ENCODE measurements around the gene TNK1. TPM values are rescaled to one million over a fixed set of nuclear protein-coding genes. Genes with fewer than 3 reads are reported as not detected.

Gene TNK1
- polyA plus RNA-seq, 2 donors = 6.1 to 9.3 TPM

DNA sequence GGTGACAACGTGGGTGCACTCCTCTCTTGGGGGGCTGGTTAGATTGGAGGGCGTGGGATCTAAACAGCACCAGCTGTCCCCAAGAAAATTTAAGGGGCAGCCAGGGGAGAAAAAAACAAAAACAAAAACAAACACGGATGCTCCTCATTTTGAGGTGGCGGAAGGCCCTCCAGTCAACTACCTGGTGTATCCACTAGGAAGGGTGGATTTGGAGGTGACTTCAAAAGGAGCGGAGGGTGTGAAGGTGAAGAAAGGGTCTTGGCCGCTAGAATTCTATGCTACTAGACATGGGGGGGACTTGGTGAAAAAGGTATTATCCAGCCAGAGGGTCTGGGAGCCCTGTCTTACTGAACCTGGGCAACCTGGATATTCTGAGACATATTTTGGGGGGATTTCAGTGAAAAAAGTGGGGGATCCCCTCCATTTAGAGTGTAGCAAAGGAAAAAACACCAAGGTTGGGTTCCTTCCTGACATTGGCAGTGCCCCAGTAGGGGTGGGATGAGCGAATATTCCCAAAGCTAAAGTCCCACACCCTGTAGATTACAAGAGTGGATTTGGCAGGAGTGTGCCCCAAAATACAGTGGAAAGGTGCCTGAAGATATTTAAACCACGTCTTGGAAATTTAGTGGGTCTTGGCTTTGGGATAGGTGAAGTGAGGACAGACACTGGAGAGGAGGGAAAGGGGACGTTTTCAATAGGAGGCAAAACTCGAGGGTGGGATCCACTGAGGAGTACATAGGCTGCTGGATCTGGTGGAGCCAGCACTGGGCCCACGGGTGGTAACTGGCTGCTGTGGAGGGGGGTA is 58.0 kb downstream of the TNK1 start:
- no peaks in the 10 kb centered on the region for H3K27me3 ChIP-seq (ENCODE audit: control insufficient read depth in 1 of 2, insufficient read depth in 2 of 2, low read length in 2 of 2)
- H3K4me1 ChIP-seq (ENCODE audit: control insufficient read depth in 2 of 2, insufficient read depth in 2 of 2, low read length in 1 of 2) = peaks cover 0 to 23% of the 10 kb centered on the region in 2 donors
- H3K36me3 ChIP-seq (ENCODE audit: control insufficient read depth in 2 of 2, insufficient read depth in 2 of 2, low read length in 1 of 2) = no peaks in the 10 kb centered on the region
- H3K27ac ChIP-seq (ENCODE audit: low read depth in 2 of 2, low read length in 1 of 2) = peak overlapping the region; percentile 62 to 65
- H3K4me3 ChIP-seq (ENCODE audit: low read depth in 1 of 2, low read length in 2 of 2) = peak overlapping the region; percentile 55 to 60
- no peaks in the 10 kb centered on the region for H3K9me3 ChIP-seq (ENCODE audit: control insufficient read depth in 2 of 2, insufficient read depth in 1 of 2, low read depth in 1 of 2, low read length in 1 of 2)
- 45 to 49% methylated on average over 11 of the region's 11 CpGs for WGBS, 2 donors

Other genes starting within 250 kb of the TNK1 start
- gene ASGR1, start 201.7 kb upstream of the TNK1 start, polyA plus RNA-seq = 1 to 10 TPM in 1 of 2 donors, under 1 TPM in 1; 0.84 to 2.0 TPM
- gene DLG4, start 161.3 kb upstream of the TNK1 start, polyA plus RNA-seq = 10 to 100 TPM in 1 of 2 donors, 1 to 10 TPM in 1; 3.2 to 11.8 TPM
- gene ACADVL, start 161.2 kb upstream of the TNK1 start, polyA plus RNA-seq = 100 to 1,000 TPM; 484 to 979 TPM
- gene DVL2, start 146.6 kb upstream of the TNK1 start, polyA plus RNA-seq = 10 to 100 TPM; 20.8 to 32.2 TPM
- 10 to 100 TPM; 22.4 to 29.6 TPM for gene PHF23, start 141.6 kb upstream of the TNK1 start, polyA plus RNA-seq
- gene GABARAP, start 138.6 kb upstream of the TNK1 start, polyA plus RNA-seq = 100 to 1,000 TPM; 354 to 393 TPM
- gene CTDNEP1, start 129.4 kb upstream of the TNK1 start, polyA plus RNA-seq = 10 to 100 TPM; 42.4 to 58.5 TPM
- gene ELP5, start 128.9 kb upstream of the TNK1 start, polyA plus RNA-seq = 10 to 100 TPM; 14.7 to 39.0 TPM
- 100 to 1,000 TPM; 271 to 275 TPM for gene CLDN7, start 118.6 kb upstream of the TNK1 start, polyA plus RNA-seq
- gene SLC2A4, start 99.4 kb upstream of the TNK1 start, polyA plus RNA-seq = 1 to 10 TPM; 5.4 to 7.6 TPM
- 10 to 100 TPM in 1 of 2 donors, 1 to 10 TPM in 1; 2.8 to 13.0 TPM for gene YBX2, start 86.5 kb upstream of the TNK1 start, polyA plus RNA-seq
- 100 to 1,000 TPM; 597 to 599 TPM for gene EIF5A, start 73.5 kb upstream of the TNK1 start, polyA plus RNA-seq
- gene GPS2, start 65.7 kb upstream of the TNK1 start, polyA plus RNA-seq = 10 to 100 TPM; 54.5 to 56.5 TPM
- 10 to 100 TPM; 15.7 to 32.1 TPM for gene NEURL4, start 51.8 kb upstream of the TNK1 start, polyA plus RNA-seq
- 1 to 10 TPM; 5.3 to 9.7 TPM for gene ACAP1, start 44.6 kb upstream of the TNK1 start, polyA plus RNA-seq
- gene KCTD11, start 28.9 kb upstream of the TNK1 start, polyA plus RNA-seq = 10 to 100 TPM; 39.3 to 75.9 TPM
- under 1 TPM in 1 of 2 donors, not detected in 1; 0.18 TPM for gene TMEM95, start 25.9 kb upstream of the TNK1 start, polyA plus RNA-seq
- 10 to 100 TPM; 24.7 to 31.0 TPM for gene PLSCR3, start 13.4 kb downstream of the TNK1 start, polyA plus RNA-seq
- gene TMEM256, start 23.0 kb downstream of the TNK1 start, polyA plus RNA-seq = 100 to 1,000 TPM; 105 to 158 TPM
- 1 to 10 TPM; 4.2 to 5.5 TPM for gene NLGN2, start 26.8 kb downstream of the TNK1 start, polyA plus RNA-seq
- gene SPEM1, start 39.2 kb downstream of the TNK1 start, polyA plus RNA-seq = not detected
- not detected for gene SPEM2, start 44.5 kb downstream of the TNK1 start, polyA plus RNA-seq
- gene SPEM3, start 47.8 kb downstream of the TNK1 start, polyA plus RNA-seq = not detected
- 1 to 10 TPM; 6.8 to 9.8 TPM for gene TMEM102, start 54.3 kb downstream of the TNK1 start, polyA plus RNA-seq
- 10 to 100 TPM in 1 of 2 donors, 1 to 10 TPM in 1; 5.6 to 16.5 TPM for gene FGF11, start 58.4 kb downstream of the TNK1 start, polyA plus RNA-seq
- gene CHRNB1, start 64.0 kb downstream of the TNK1 start, polyA plus RNA-seq = 1 to 10 TPM; 7.0 to 7.4 TPM
- gene ZBTB4, start 98.5 kb downstream of the TNK1 start, polyA plus RNA-seq = 10 to 100 TPM; 15.5 to 19.1 TPM
- gene SLC35G6, start 100.4 kb downstream of the TNK1 start, polyA plus RNA-seq = under 1 TPM in 1 of 2 donors, not detected in 1; 0.01 TPM
- 10 to 100 TPM; 33.8 to 56.6 TPM for gene POLR2A, start 103.3 kb downstream of the TNK1 start, polyA plus RNA-seq
- 10 to 100 TPM in 1 of 2 donors, 1 to 10 TPM in 1; 8.0 to 13.0 TPM for gene TNFSF12, start 168.0 kb downstream of the TNK1 start, polyA plus RNA-seq
- gene TNFSF13, start 177.7 kb downstream of the TNK1 start, polyA plus RNA-seq = 1 to 10 TPM; 5.4 to 5.6 TPM
- 10 to 100 TPM; 21.6 to 33.6 TPM for gene SENP3, start 180.8 kb downstream of the TNK1 start, polyA plus RNA-seq
- 10 to 100 TPM; 30.5 to 62.4 TPM for gene CD68, start 198.5 kb downstream of the TNK1 start, polyA plus RNA-seq
- gene MPDU1, start 202.8 kb downstream of the TNK1 start, polyA plus RNA-seq = 10 to 100 TPM; 56.9 to 60.0 TPM
- gene SOX15, start 209.0 kb downstream of the TNK1 start, polyA plus RNA-seq = 10 to 100 TPM; 73.3 to 94.3 TPM
- 10 to 100 TPM; 14.7 to 19.0 TPM for gene FXR2, start 233.8 kb downstream of the TNK1 start, polyA plus RNA-seq
- 10 to 100 TPM; 54.0 to 61.2 TPM for gene SAT2, start 246.7 kb downstream of the TNK1 start, polyA plus RNA-seq
- gene SHBG, start 249.0 kb downstream of the TNK1 start, polyA plus RNA-seq = under 1 TPM in 1 of 2 donors, not detected in 1; 0.14 TPM